WTC11 (cell line): ENCODE measurements around the gene TACR1. TPM values are rescaled to one million over a fixed set of nuclear protein-coding genes. Genes with fewer than 3 reads are reported as not detected.
"Not testable (repeated sequence)": the region's sequence is repeated elsewhere in the genome, so short reads cannot be mapped to it uniquely, and the experiment has no call there.

ENCODE experiments used
- ATAC-seq: fragments of 200-7000 bp; cut with Tn5 transposase; 2 replicates; pipeline ENCODE4 v1.10.0; 2021; ENCODE audit warnings: mild to moderate bottlenecking, moderate library complexity
- CTCF ChIA-PET: fragments of 300-600 bp; sonication (Branson Sonifier 250); formaldehyde crosslinking; loops from one replicate; lab custom pipeline; 2021; ENCODE audit warnings: antibody characterized with exemption; lab: Charles Lee
- POLR2A ChIA-PET: fragments of 350-600 bp; sonication (Branson Sonifier 250); formaldehyde crosslinking; loops from one replicate; lab custom pipeline; 2021; ENCODE audit warnings: antibody characterized with exemption; lab: Charles Lee
- DNase-seq: peaks from one replicate; pipeline ENCODE4 v3.0.0; 2021; ENCODE audit warnings: low spot score
- H3K27ac Mint-ChIP-seq: 2 replicates; pipeline ENCODE4 v1.8.0; 2021; ENCODE audit warnings: mixed read lengths
- H3K27me3 Mint-ChIP-seq: 2 replicates; pipeline ENCODE4 v1.8.0; 2021; ENCODE audit warnings: low read depth, mild to moderate bottlenecking, moderate library complexity, mixed read lengths
- H3K36me3 Mint-ChIP-seq: 2 replicates; pipeline ENCODE4 v1.8.0; 2021; ENCODE audit warnings: mixed read lengths
- H3K4me1 Mint-ChIP-seq: 2 replicates; pipeline ENCODE4 v1.8.0; 2022; ENCODE audit warnings: mixed read lengths
- H3K4me3 Mint-ChIP-seq: 2 replicates; pipeline ENCODE4 v1.8.0; 2021; ENCODE audit warnings: mild to moderate bottlenecking, moderate library complexity, mixed read lengths
- H3K9me3 Mint-ChIP-seq: 2 replicates; pipeline ENCODE4 v1.8.0; 2021; ENCODE audit warnings: mixed read lengths
- CBFB ChIP-seq: sonication (generic); formaldehyde crosslinking; IDR thresholded peaks from 2 replicates; pipeline ENCODE4 v1.8.1; 2022; ENCODE audit warnings: mild to moderate bottlenecking, low read depth, missing genetic modification reagents
- FOXP1 ChIP-seq: sonication (generic); formaldehyde crosslinking; IDR thresholded peaks from 2 replicates; pipeline ENCODE4 v1.8.0; 2022; ENCODE audit warnings: missing genetic modification reagents, mild to moderate bottlenecking, moderate library complexity, borderline replicate concordance
- IRF2 ChIP-seq: sonication (generic); formaldehyde crosslinking; IDR thresholded peaks from 2 replicates; pipeline ENCODE4 v1.8.0; 2022; ENCODE audit warnings: low read depth, missing genetic modification reagents, borderline replicate concordance
- KAT7 ChIP-seq: sonication (generic); formaldehyde crosslinking; IDR thresholded peaks from 2 replicates; pipeline ENCODE4 v1.8.1; 2023; ENCODE audit warnings: missing genetic modification reagents, mild to moderate bottlenecking, borderline replicate concordance
- NFE2L1 ChIP-seq: sonication (generic); formaldehyde crosslinking; IDR thresholded peaks from 2 replicates; pipeline ENCODE4 v1.8.1; 2023; ENCODE audit warnings: missing genetic modification reagents
- NFYB ChIP-seq: sonication (generic); formaldehyde crosslinking; conservative IDR thresholded peaks from 2 replicates; pipeline ENCODE4 v1.8.0; 2022; ENCODE audit warnings: low read depth, missing genetic modification reagents
- NR2C2 ChIP-seq: sonication (generic); formaldehyde crosslinking; IDR thresholded peaks from 2 replicates; pipeline ENCODE4 v1.8.0; 2022; ENCODE audit warnings: mild to moderate bottlenecking, missing genetic modification reagents
- RELA ChIP-seq: sonication (generic); formaldehyde crosslinking; IDR thresholded peaks from 2 replicates; pipeline ENCODE4 v1.8.1; 2022; ENCODE audit warnings: missing genetic modification reagents, mild to moderate bottlenecking, borderline replicate concordance
- SMAD4 ChIP-seq: sonication (generic); formaldehyde crosslinking; IDR thresholded peaks from 2 replicates; pipeline ENCODE4 v1.8.0; 2022; ENCODE audit warnings: mild to moderate bottlenecking, missing genetic modification reagents
- SP1 ChIP-seq: sonication (generic); formaldehyde crosslinking; conservative IDR thresholded peaks from 2 replicates; pipeline ENCODE4 v1.8.1; 2022; ENCODE audit warnings: missing genetic modification reagents
- ZNF317 ChIP-seq: sonication (generic); formaldehyde crosslinking; IDR thresholded peaks from 2 replicates; pipeline ENCODE4 v1.8.1; 2023; ENCODE audit warnings: low read depth, mild to moderate bottlenecking, moderate library complexity, missing genetic modification reagents, borderline replicate concordance
- ZNF396 ChIP-seq: fragments of 250-450 bp; sonication (Bioruptor Pico); IDR thresholded peaks from 2 replicates; pipeline ENCODE4 v1.8.0; 2021; ENCODE audit warnings: mild to moderate bottlenecking, moderate library complexity, borderline replicate concordance
- ZNF671 ChIP-seq: fragments of 250-450 bp; sonication (Bioruptor Pico); IDR thresholded peaks from 2 replicates; pipeline ENCODE4 v1.8.0; 2021; ENCODE audit warnings: mild to moderate bottlenecking
- total RNA-seq: library from RNA; stranded (reverse); gene quantifications from 3 replicates; pipeline ENCODE4 v1.2.3, GENCODE V29; 2021
- TF ChIP-seq, protein P1 (sequence below): sonication (generic); formaldehyde crosslinking; IDR thresholded peaks from 2 replicates; pipeline ENCODE4 v1.8.0; 2023; ENCODE audit warnings: missing genetic modification reagents, mild to moderate bottlenecking, borderline replicate concordance
- TF ChIP-seq, protein P2 (sequence below): sonication (generic); formaldehyde crosslinking; IDR thresholded peaks from 2 replicates; pipeline ENCODE4 v1.8.0; 2023; ENCODE audit warnings: missing genetic modification reagents
- TF ChIP-seq, protein P3 (sequence below): sonication (generic); formaldehyde crosslinking; IDR thresholded peaks from 2 replicates; pipeline ENCODE4 v1.8.1; 2022; ENCODE audit warnings: low read depth, missing genetic modification reagents, borderline replicate concordance
- TF ChIP-seq, protein P4 (sequence below): sonication (generic); formaldehyde crosslinking; IDR thresholded peaks from 2 replicates; pipeline ENCODE4 v1.8.0; 2022; ENCODE audit warnings: mild to moderate bottlenecking, missing genetic modification reagents
- TF ChIP-seq, protein P5 (sequence below): fragments of 250-450 bp; sonication (Bioruptor Pico); IDR thresholded peaks from 2 replicates; pipeline ENCODE4 v1.8.0; 2021; ENCODE audit warnings: mild to moderate bottlenecking

Gene TACR1
- total RNA-seq, 1 experiment from 2014 or later: 0.13 TPM

DNA sequence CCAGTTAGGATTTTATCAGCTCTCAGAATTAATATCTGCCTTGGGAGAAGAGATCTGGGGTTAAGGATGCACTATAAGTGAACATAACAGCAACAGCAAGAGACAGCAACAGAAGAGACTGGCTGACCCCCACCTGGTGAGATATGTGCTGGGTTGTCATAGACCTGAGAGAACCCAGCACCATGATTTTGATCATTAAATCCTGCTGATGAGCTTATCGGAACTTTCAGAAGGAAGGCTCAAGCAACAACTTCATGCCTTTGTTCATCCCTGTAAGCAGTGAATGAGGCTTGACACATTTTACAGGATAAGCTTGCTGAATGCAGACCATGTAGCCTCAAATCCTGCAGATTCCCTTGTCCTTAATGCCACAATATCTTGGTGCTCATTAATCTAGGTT is 140.9 kb downstream of the TACR1 start:
- TF ChIP-seq NFYB (CRISPR knock-in tag) (no peak), KAT7 (CRISPR knock-in tag) (no peak), FOXP1 (CRISPR knock-in tag) (no peak), SMAD4 (no peak), IRF2 (CRISPR knock-in tag) (no peak), NR2C2 (CRISPR knock-in tag) (no peak), ZNF396 (no peak), ZNF671 (CRISPR knock-in tag) (no peak), ZNF317 (CRISPR knock-in tag) (no peak), NFE2L1 (CRISPR knock-in tag) (no peak), RELA (CRISPR knock-in tag) (no peak), CBFB (CRISPR knock-in tag) (no peak)
- TF ChIP-seq, protein P1, sequence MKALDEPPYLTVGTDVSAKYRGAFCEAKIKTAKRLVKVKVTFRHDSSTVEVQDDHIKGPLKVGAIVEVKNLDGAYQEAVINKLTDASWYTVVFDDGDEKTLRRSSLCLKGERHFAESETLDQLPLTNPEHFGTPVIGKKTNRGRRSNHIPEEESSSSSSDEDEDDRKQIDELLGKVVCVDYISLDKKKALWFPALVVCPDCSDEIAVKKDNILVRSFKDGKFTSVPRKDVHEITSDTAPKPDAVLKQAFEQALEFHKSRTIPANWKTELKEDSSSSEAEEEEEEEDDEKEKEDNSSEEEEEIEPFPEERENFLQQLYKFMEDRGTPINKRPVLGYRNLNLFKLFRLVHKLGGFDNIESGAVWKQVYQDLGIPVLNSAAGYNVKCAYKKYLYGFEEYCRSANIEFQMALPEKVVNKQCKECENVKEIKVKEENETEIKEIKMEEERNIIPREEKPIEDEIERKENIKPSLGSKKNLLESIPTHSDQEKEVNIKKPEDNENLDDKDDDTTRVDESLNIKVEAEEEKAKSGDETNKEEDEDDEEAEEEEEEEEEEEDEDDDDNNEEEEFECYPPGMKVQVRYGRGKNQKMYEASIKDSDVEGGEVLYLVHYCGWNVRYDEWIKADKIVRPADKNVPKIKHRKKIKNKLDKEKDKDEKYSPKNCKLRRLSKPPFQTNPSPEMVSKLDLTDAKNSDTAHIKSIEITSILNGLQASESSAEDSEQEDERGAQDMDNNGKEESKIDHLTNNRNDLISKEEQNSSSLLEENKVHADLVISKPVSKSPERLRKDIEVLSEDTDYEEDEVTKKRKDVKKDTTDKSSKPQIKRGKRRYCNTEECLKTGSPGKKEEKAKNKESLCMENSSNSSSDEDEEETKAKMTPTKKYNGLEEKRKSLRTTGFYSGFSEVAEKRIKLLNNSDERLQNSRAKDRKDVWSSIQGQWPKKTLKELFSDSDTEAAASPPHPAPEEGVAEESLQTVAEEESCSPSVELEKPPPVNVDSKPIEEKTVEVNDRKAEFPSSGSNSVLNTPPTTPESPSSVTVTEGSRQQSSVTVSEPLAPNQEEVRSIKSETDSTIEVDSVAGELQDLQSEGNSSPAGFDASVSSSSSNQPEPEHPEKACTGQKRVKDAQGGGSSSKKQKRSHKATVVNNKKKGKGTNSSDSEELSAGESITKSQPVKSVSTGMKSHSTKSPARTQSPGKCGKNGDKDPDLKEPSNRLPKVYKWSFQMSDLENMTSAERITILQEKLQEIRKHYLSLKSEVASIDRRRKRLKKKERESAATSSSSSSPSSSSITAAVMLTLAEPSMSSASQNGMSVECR (CRISPR knock-in tag): no peak
- TF ChIP-seq, protein P2, sequence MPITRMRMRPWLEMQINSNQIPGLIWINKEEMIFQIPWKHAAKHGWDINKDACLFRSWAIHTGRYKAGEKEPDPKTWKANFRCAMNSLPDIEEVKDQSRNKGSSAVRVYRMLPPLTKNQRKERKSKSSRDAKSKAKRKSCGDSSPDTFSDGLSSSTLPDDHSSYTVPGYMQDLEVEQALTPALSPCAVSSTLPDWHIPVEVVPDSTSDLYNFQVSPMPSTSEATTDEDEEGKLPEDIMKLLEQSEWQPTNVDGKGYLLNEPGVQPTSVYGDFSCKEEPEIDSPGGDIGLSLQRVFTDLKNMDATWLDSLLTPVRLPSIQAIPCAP: no peak
- TF ChIP-seq, protein P3, sequence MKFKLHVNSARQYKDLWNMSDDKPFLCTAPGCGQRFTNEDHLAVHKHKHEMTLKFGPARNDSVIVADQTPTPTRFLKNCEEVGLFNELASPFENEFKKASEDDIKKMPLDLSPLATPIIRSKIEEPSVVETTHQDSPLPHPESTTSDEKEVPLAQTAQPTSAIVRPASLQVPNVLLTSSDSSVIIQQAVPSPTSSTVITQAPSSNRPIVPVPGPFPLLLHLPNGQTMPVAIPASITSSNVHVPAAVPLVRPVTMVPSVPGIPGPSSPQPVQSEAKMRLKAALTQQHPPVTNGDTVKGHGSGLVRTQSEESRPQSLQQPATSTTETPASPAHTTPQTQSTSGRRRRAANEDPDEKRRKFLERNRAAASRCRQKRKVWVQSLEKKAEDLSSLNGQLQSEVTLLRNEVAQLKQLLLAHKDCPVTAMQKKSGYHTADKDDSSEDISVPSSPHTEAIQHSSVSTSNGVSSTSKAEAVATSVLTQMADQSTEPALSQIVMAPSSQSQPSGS (CRISPR knock-in tag): no peak
- TF ChIP-seq, protein P4, sequence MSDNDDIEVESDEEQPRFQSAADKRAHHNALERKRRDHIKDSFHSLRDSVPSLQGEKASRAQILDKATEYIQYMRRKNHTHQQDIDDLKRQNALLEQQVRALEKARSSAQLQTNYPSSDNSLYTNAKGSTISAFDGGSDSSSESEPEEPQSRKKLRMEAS: no peak
- TF ChIP-seq, protein P5, sequence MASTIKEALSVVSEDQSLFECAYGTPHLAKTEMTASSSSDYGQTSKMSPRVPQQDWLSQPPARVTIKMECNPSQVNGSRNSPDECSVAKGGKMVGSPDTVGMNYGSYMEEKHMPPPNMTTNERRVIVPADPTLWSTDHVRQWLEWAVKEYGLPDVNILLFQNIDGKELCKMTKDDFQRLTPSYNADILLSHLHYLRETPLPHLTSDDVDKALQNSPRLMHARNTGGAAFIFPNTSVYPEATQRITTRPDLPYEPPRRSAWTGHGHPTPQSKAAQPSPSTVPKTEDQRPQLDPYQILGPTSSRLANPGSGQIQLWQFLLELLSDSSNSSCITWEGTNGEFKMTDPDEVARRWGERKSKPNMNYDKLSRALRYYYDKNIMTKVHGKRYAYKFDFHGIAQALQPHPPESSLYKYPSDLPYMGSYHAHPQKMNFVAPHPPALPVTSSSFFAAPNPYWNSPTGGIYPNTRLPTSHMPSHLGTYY (CRISPR knock-in tag): no peak
- Mint-ChIP-seq H3K4me1 (peaks cover 67% of the 10 kb centered on the region), H3K36me3 (no peaks in the 10 kb centered on the region), H3K27me3 (peaks cover 78% of the 10 kb centered on the region), H3K27ac (no peak overlapping the region), H3K4me3 (no peak overlapping the region), H3K9me3 (no peaks in the 10 kb centered on the region)
- POLR2A ChIA-PET: no interaction called here
- ATAC-seq (no peak), DNase-seq (no peak)
- CTCF ChIA-PET: interaction anchor here (0.6 to 3.4 kb wide), 3 partner anchors 139 to 569 kb away, joined by 3 to 13 read pairs (median 3); no protein-coding TSS in a partner anchor

DNA sequence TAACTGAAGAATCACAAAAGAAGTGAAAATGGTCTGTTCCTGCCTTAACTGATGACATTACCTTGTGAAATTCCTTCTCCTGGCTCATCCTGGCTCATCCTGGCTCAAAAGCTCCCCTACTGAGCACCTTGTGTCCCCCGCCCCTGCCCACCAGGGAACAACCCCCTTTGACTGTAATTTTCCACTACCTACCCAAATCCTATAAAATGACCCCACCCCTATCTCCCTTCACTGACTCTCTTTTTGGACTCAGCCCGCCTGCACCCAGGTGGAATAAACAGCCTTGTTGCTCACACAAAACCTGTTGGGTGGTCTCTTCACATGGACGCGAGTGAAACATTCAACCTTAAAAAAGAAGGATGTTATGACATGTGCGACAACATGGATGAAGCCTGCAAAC is 142.2 kb downstream of the TACR1 start:
- peaks cover 73% of the 10 kb centered on the region for H3K4me1 Mint-ChIP-seq
- H3K27me3 Mint-ChIP-seq: peaks cover 88% of the 10 kb centered on the region

More for the DNA sequence above, 142.2 kb downstream of the TACR1 start:
- peak; percentile 27 for DNase-seq
- ATAC-seq, POLR2A ChIA-PET, H3K9me3 Mint-ChIP-seq, H3K36me3 Mint-ChIP-seq: not testable (repeated sequence)
- peak overlapping the region; percentile 30 for H3K4me3 Mint-ChIP-seq
- CTCF ChIA-PET: interaction anchor here (1.2 to 3.4 kb wide), 3 partner anchors 138 to 552 kb away, joined by 3 to 13 read pairs (median 3); no protein-coding TSS in a partner anchor
- TF ChIP-seq SP1 (CRISPR knock-in tag): 0 out of 2 replicates have a peak, but pooled peaks have one; percentile 24
- H3K27ac Mint-ChIP-seq: peak overlapping the region; percentile 99
